Activated CD4-positive, alpha-beta T cell treated with anti-CD3 and anti-CD28 coated beads, Interleukin-2, amount 10 ng/mL, durations not matched to agents 24 days and 14 days (primary cell): ENCODE results near the gene CPA5. TPM values are rescaled to one million over a fixed set of nuclear protein-coding genes. Genes with fewer than 3 reads are reported as not detected.

ENCODE experiments used
- DNase-seq: peaks from one replicate; pipeline ENCODE4 v3.0.0; 2022
- H3K27ac Mint-ChIP-seq: one replicate; pipeline ENCODE4 v1.8.0; 2022; ENCODE audit warnings: mild to moderate bottlenecking, mixed read lengths
- H3K27me3 Mint-ChIP-seq: one replicate; pipeline ENCODE4 v1.8.0; 2022; ENCODE audit warnings: mixed read lengths
- H3K36me3 Mint-ChIP-seq: one replicate; pipeline ENCODE4 v1.8.0; 2022; ENCODE audit warnings: low read depth, mild to moderate bottlenecking, mixed read lengths
- H3K4me1 Mint-ChIP-seq: one replicate; pipeline ENCODE4 v1.8.0; 2021; ENCODE audit warnings: mixed read lengths
- H3K4me3 Mint-ChIP-seq: one replicate; pipeline ENCODE4 v1.8.0; 2022; ENCODE audit warnings: mild to moderate bottlenecking, moderate library complexity, mixed read lengths
- H3K9me3 Mint-ChIP-seq: one replicate; pipeline ENCODE4 v1.8.0; 2021; ENCODE audit warnings: mixed read lengths
- intact Hi-C: fragments of 100-400 bp; cut with micrococcal nuclease; formaldehyde crosslinking; loops from one replicate; pipeline ENCODE4 v1.15.1; 2023
- total RNA-seq: library from RNA; stranded (reverse); gene quantifications from 2 replicates; pipeline ENCODE4 v1.2.3, GENCODE V29; 2022

CPA5 gene
- total RNA-seq, 1 donor from 2014 or later, result 0.93 TPM

GRCh38 chr7:130360518-130360917, 15.9 kb downstream of the CPA5 start:
- no peak for DNase-seq
- intact Hi-C loops, result loop anchor here (10.0 kb wide), 1 partner anchor 286 kb away; the partner anchor contains the start of gene KLHDC10
- no peaks in the 10 kb centered on the region for H3K27me3 Mint-ChIP-seq
- H3K27ac Mint-ChIP-seq, result no peak overlapping the region
- peaks cover 1% of the 10 kb centered on the region for H3K36me3 Mint-ChIP-seq
- peaks cover 7% of the 10 kb centered on the region for H3K4me1 Mint-ChIP-seq
- H3K4me3 Mint-ChIP-seq, result no peak overlapping the region
- peaks cover 5% of the 10 kb centered on the region for H3K9me3 Mint-ChIP-seq

GRCh38 chr7:130361681-130362080, 17.1 kb downstream of the CPA5 start:
- Mint-ChIP-seq H3K4me3 (no peak overlapping the region), H3K4me1 (peaks cover 11% of the 10 kb centered on the region), H3K27ac (no peak overlapping the region), H3K9me3 (peaks cover 5% of the 10 kb centered on the region), H3K27me3 (no peaks in the 10 kb centered on the region), H3K36me3 (peaks cover 1% of the 10 kb centered on the region)
- DNase-seq, result no peak
- intact Hi-C loops, result loop anchor here (10.0 kb wide), 1 partner anchor 287 kb away; the partner anchor contains the start of gene KLHDC10

GRCh38 chr7:130362251-130362816, 17.7 kb downstream of the CPA5 start:
- intact Hi-C loops, result loop anchor here (10.0 kb wide), 1 partner anchor 288 kb away; the partner anchor contains the start of gene KLHDC10

GRCh38 chr7:130363026-130363847, 18.6 kb downstream of the CPA5 start:
- peak; percentile 60 for DNase-seq
- no peaks in the 10 kb centered on the region for H3K27me3 Mint-ChIP-seq
- peaks cover under 1% of the 10 kb centered on the region for H3K36me3 Mint-ChIP-seq
- H3K9me3 Mint-ChIP-seq, result peaks cover 5% of the 10 kb centered on the region
- H3K4me3 Mint-ChIP-seq, result no peak overlapping the region
- intact Hi-C loops, result loop anchor here (1.0 to 10.0 kb wide), 2 partner anchors 86 to 288 kb away; partner anchors contain the start of gene KLHDC10
- no peak overlapping the region for H3K27ac Mint-ChIP-seq
- peaks cover 18% of the 10 kb centered on the region for H3K4me1 Mint-ChIP-seq

More at GRCh38 chr7:130362251-130362816, 17.7 kb downstream of the CPA5 start:
- peaks cover 1% of the 10 kb centered on the region for H3K36me3 Mint-ChIP-seq
- no peaks in the 10 kb centered on the region for H3K27me3 Mint-ChIP-seq
- peaks cover 5% of the 10 kb centered on the region for H3K9me3 Mint-ChIP-seq
- no peak overlapping the region for H3K27ac Mint-ChIP-seq
- DNase-seq, result no peak
- peaks cover 16% of the 10 kb centered on the region for H3K4me1 Mint-ChIP-seq
- H3K4me3 Mint-ChIP-seq, result no peak overlapping the region

- H3K9me3 Mint-ChIP-seq, result peaks cover 5% of the 10 kb centered on the region
- no peak overlapping the region for H3K4me3 Mint-ChIP-seq
- intact Hi-C loops, result loop anchor here (10.0 kb wide), 1 partner anchor 290 kb away; the partner anchor contains the start of gene KLHDC10
- no peaks in the 10 kb centered on the region for H3K27me3 Mint-ChIP-seq
- no peak overlapping the region for H3K27ac Mint-ChIP-seq
- H3K4me1 Mint-ChIP-seq, result peaks cover 29% of the 10 kb centered on the region
- DNase-seq, result no peak
- H3K36me3 Mint-ChIP-seq, result no peaks in the 10 kb centered on the region
Measured at GRCh38 chr7:130364451-130364850, 19.8 kb downstream of the CPA5 start.

- peaks cover 5% of the 10 kb centered on the region for H3K9me3 Mint-ChIP-seq
- DNase-seq, result no peak
- H3K27ac Mint-ChIP-seq, result peak overlapping the region; percentile 17
- no peaks in the 10 kb centered on the region for H3K27me3 Mint-ChIP-seq
- peaks cover 30% of the 10 kb centered on the region for H3K4me1 Mint-ChIP-seq
- no peak overlapping the region for H3K4me3 Mint-ChIP-seq
- no peaks in the 10 kb centered on the region for H3K36me3 Mint-ChIP-seq
- intact Hi-C loops, result loop anchor here (10.0 kb wide), 1 partner anchor 290 kb away; the partner anchor contains the start of gene KLHDC10
Measured at GRCh38 chr7:130365088-130365487, 20.5 kb downstream of the CPA5 start.

GRCh38 chr7:130365511-130366441, 21.2 kb downstream of the CPA5 start:
- H3K4me1 Mint-ChIP-seq, result peaks cover 30% of the 10 kb centered on the region
- peak overlapping the region; percentile 45 for H3K4me3 Mint-ChIP-seq
- peak overlapping the region; percentile 76 for H3K27ac Mint-ChIP-seq
- H3K36me3 Mint-ChIP-seq, result no peaks in the 10 kb centered on the region
- no peaks in the 10 kb centered on the region for H3K27me3 Mint-ChIP-seq
- no peaks in the 10 kb centered on the region for H3K9me3 Mint-ChIP-seq
- intact Hi-C loops, result loop anchor here (10.0 kb wide), 1 partner anchor 291 kb away; the partner anchor contains the start of gene KLHDC10
- no peak for DNase-seq

GRCh38 chr7:130366564-130366963, 21.9 kb downstream of the CPA5 start:
- Mint-ChIP-seq H3K4me1 (peaks cover 30% of the 10 kb centered on the region), H3K27ac (peak overlapping the region; percentile 79), H3K4me3 (peak overlapping the region; percentile 63), H3K9me3 (no peaks in the 10 kb centered on the region), H3K27me3 (no peaks in the 10 kb centered on the region), H3K36me3 (no peaks in the 10 kb centered on the region)
- intact Hi-C loops, result loop anchor here (10.0 kb wide), 1 partner anchor 292 kb away; the partner anchor contains the start of gene KLHDC10
- DNase-seq, result no peak

- DNase-seq, result peak; percentile 67
- H3K36me3 Mint-ChIP-seq, result no peaks in the 10 kb centered on the region
- intact Hi-C loops, result loop anchor here (10.0 kb wide), 1 partner anchor 292 kb away; the partner anchor contains the start of gene KLHDC10
- peak overlapping the region; percentile 79 for H3K27ac Mint-ChIP-seq
- peak overlapping the region; percentile 63 for H3K4me3 Mint-ChIP-seq
- H3K4me1 Mint-ChIP-seq, result peaks cover 30% of the 10 kb centered on the region
- no peaks in the 10 kb centered on the region for H3K27me3 Mint-ChIP-seq
- no peaks in the 10 kb centered on the region for H3K9me3 Mint-ChIP-seq
Measured at GRCh38 chr7:130367088-130367755, 22.6 kb downstream of the CPA5 start.

GRCh38 chr7:130367836-130368746, 23.5 kb downstream of the CPA5 start:
- Mint-ChIP-seq H3K9me3 (no peaks in the 10 kb centered on the region), H3K27ac (no peak overlapping the region)

GRCh38 chr7:130369110-130369711, 24.6 kb downstream of the CPA5 start:
- Mint-ChIP-seq H3K36me3 (no peaks in the 10 kb centered on the region), H3K4me1 (peaks cover 23% of the 10 kb centered on the region), H3K4me3 (peak overlapping the region; percentile 5), H3K9me3 (no peaks in the 10 kb centered on the region), H3K27me3 (no peaks in the 10 kb centered on the region), H3K27ac (peak overlapping the region; percentile 48)
- peak; percentile 62 for DNase-seq
- intact Hi-C loops, result loop anchor here (10.0 kb wide), 1 partner anchor 294 kb away; the partner anchor contains the start of gene KLHDC10

More at GRCh38 chr7:130367836-130368746, 23.5 kb downstream of the CPA5 start:
- Mint-ChIP-seq H3K27me3 (no peaks in the 10 kb centered on the region), H3K4me1 (peaks cover 30% of the 10 kb centered on the region), H3K36me3 (no peaks in the 10 kb centered on the region), H3K4me3 (no peak overlapping the region)
- intact Hi-C loops, result loop anchor here (10.0 kb wide), 1 partner anchor 293 kb away; the partner anchor contains the start of gene KLHDC10
- DNase-seq, result no peak
